GM19023 (cell line): Measurements from ENCODE around the gene APOM.

Experiments used
- ATAC-seq: cut with Tn5 transposase; IDR thresholded peaks from one replicate; pipeline ENCODE4 v1.9.1; 2021; ENCODE audit warnings: mild to moderate bottlenecking, moderate library complexity; ENCODE audit not compliant: unreplicated experiment

APOM gene

DNA sequence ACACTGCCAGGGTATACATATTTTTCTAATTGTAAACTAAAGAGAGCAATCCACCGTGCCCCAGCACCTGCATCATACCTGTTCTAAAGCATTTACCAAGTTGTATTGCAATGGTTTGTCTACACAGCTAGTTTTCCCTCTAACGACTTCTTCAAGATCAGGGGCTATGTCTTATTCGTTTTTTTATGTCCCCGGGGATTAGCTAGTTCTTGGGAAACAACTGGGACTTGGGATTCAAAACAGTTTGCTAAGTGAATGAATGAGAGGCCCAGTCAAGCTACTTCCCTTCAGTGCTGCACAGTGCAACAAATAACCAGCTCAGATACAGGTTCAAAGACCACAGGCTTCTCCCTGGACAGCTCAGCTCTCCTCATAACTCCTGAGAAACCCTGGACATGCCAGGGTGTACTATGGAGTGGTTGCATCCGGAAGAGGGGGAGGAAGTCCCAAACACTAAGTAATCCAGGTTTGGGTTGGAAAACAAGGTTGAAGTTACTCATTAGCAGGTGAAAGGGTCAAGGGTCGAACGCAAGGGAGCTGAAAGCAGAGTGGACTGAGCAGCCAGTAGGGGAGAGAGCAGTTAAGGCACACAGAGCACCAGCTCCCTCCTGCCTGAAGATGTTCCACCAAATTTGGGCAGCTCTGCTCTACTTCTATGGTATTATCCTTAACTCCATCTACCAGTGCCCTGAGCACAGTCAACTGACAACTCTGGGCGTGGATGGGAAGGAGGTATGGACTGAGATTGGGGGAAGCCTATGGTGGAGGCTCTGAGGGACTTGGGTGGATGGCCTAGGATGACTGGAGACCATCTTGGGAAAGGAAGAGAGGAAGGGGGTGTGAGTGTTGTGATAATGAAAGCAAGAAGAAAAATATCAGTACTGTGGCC is at the start of gene APOM:
Gene APOM, plus strand, starts transcription at position 546 of the 889 bp plus-strand sequence. Its CDS starts 73 bp downstream, at position 619.
- no peak for ATAC-seq

GRCh38 chr6:31607317-31607716 is 48.4 kb upstream of the APOM start:
- ATAC-seq: no peak

DNA sequence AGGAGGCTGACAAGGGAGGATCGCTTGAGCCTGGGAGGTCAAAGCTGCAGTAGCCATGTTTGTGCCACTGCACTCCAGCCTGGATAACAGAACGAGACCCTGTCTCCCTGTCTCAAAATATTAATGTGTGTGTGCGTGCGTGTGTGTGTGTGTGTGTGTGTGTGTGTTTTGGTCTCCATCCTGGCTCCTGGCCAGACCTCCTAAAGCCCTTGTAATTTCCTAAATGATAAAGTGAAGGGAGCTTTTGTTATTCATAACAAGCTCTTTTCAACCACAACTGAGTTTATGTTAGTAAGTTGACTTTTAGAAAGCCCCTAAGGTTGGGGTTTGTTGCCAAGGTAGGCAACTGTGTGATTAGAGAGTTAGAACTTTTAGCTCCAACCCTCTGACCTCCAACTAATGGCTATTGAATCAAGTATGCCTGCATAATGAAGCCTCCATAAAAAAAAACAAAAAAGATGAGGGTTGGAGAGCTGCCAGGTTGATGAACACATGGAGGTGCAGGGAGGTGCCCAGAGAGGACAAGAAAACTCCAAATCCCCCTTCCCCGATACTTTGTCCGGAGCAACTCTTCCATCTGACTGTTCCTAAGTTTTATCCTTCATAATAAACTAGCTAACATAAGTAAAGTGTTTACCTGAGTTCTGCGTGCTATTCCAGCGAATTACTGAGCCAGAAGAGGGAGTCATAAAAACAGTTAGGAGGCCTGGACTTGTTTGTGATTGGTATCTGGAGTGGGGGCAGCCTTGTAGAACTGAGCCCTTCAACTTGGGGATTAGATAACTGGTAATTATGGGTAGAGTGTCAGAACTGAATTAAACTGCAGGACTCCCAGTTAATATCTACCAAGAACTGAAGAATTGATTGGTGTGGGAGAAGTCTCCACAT is 45.9 kb upstream of the APOM start:
- ATAC-seq: no peak

- ATAC-seq: no peak
Measured at GRCh38 chr6:31610968-31611367, 44.7 kb upstream of the APOM start.

- no peak for ATAC-seq
Measured at GRCh38 chr6:31614075-31614619, 41.5 kb upstream of the APOM start.

DNA sequence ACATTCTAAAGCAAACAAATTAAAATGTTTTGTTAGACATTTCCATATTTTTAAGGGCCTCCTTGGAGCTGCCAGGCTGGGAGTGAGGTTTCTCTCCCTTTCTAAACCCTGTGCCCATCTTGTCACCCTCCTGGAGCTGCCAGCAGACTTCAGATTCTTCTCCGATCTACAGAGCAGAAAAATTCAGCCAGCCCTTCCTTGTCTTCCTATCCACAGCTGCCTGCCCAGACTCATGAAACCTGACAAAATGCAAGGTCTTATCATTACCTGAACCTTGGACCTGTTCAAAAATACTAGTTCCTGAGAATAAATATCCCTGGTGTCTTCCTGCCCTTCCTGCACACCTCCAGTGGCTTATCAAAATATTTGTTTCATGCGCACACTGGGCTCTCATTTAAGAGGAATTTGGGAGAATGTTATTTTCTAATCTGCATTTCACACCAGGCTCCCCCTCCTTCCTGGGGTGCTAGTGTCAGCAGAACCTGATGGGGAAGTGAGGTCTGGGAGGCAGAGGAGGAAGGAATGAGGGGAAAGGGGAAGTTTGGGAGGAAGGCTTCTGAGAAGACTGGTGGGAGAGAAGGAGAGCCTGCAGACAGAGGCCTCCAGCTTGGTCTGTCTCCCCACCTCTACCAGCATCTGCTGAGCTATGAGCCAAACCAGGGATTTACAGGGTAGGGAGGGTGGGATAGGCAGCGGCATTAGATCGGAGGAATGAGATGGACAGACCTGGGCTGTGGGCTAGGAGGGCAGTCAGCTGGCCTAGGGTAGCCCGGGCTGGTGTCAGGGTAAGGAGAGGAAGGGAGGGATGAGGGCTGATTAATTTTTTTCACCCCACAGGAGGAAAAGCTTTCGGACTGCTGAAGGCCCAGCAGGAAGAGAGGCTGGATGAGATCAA is 40.8 kb upstream of the APOM start, which contains the start of gene AIF1:
Gene AIF1, plus strand, starts transcription at position 551 of the 895 bp plus-strand sequence. Its CDS starts 96 bp downstream, at position 647.
- no peak for ATAC-seq

DNA sequence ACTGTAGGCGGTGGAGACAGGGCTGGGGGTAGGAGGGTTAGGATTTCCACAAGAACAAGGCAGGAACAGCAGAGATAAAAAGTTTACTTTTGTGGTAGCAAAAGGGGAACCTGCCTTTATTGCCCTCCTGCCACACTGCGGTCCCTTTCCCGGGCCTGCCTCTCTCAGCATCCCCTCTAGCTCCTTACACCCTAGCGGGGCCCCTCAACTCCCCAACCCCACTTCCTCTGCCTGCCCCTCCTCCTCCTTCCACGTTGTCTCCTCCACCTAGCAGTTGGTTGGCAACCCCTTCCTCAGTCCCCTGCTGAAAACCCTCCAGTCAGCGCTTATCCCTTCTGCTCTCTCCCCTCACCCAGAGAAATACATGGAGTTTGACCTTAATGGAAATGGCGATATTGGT is 39.9 kb upstream of the APOM start:
- no peak for ATAC-seq

GRCh38 chr6:31617010-31617409 is 38.7 kb upstream of the APOM start:
- ATAC-seq: no peak

DNA sequence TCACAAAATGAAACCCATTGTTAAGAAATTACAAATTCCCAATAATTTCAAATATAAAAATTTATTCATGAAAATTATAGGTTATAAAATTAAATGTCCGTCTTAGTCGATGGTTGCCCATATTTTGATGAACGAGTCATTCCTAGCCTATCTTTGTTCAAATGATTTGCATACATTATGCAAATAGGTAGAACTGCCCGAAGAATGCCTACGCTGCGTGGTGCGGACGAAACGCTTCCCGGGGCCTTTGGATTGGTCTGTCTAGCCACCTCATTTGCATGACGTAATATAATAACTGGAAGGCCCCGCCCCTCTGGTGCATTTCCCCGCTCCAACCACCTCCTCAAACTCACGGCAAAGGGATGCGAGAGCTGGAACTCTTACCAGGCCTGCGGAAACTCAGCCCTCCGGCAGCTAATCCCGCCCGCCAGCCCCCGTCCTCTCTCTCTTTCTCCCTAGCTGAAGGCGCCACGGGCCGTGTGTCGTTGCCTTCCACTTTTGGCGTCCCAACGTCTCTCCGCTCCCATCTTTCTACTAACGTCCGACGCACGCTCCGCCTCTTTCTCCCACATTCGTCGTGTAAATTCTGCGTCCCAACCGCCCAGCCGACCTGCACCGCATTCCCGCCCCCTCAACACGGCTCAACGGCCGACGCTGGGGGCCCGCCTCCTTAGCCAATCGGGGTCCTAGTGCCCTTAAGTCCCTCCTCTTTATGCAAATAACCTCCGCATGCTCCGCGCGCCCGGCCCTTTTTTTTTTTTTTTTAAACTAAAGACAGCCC is 35.7 kb upstream of the APOM start:
- ATAC-seq: peak; percentile 81

GRCh38 chr6:31620586-31621319 is 34.9 kb upstream of the APOM start, which contains the start of gene PRRC2A:
Gene PRRC2A (plus strand): TSS chr6:31620715. CDS start chr6:31622790, 2,075 bp downstream.
- ATAC-seq: peak; percentile 34

GRCh38 chr6:31621320-31621939 is 34.3 kb upstream of the APOM start:
- no peak for ATAC-seq

DNA sequence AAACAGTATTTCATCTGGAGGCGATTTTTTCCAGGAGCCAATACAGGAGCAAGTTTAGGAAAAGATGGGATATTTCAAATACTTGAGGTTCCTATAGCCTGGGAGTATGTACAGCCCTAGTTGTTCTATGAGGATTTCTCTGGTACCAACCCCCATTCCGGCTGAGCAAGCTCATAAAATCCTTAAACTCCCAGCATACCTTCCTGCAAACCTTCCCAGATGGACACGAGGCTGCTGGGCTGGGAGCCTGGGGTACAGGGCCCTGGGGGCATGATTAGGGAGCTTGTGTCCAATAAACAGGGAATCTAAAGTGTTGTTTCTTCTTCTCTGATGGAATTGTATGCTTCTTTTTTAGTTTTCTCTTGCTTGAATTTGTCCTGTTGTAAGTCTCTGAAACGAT is 33.7 kb upstream of the APOM start:
- ATAC-seq: no peak

GRCh38 chr6:31622684-31623091 is 33.0 kb upstream of the APOM start:
- no peak for ATAC-seq

DNA sequence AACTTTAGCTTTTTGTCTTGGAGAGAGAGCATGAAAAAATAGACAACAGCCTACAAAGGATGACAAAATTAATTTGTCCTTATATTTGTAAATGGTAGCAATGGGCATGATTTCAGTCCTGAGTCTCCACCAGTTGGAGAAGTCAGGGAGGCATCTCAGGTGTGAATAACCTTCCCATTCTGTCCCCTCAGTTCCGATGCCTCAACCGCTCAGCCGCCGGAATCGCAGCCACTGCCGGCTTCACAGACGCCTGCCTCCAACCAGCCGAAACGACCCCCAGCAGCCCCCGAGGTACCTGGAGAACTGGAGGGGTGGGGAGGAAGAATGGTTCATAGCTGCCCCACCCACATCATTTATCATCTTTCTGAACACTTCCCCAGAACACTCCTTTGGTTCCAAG is 31.6 kb upstream of the APOM start:
- ATAC-seq: no peak

- ATAC-seq: no peak
Measured at GRCh38 chr6:31626952-31627351, 28.7 kb upstream of the APOM start.

GRCh38 chr6:31627690-31628287 is 27.9 kb upstream of the APOM start:
- ATAC-seq: no peak

DNA sequence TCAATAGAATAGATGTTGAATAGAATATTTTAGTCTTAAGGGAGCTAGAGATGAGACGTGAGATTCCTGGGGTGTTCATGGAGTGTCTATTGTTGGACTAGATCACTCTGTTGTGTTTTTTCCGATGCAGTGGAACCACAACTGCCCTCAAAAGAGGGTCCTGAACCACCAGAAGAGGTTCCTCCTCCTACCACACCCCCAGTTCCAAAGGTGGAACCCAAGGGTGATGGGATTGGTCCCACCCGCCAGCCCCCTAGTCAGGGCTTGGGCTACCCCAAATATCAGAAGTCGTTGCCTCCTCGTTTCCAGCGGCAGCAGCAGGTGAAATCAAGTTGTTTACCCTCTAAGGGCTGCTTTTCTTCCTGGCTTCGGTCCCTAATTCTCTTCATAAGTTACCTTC is 26.7 kb upstream of the APOM start:
- ATAC-seq: no peak
